Activated CD4-positive, alpha-beta T cell treated with anti-CD3 and anti-CD28 coated beads, Interleukin-2, Interleukin-6, amounts not matched to agents 100 ng/mL and 50 ng/mL, durations not matched to agents 16 hours and 8 hours (primary cell): ENCODE data around the gene DPP7.
A peak's percentile ranks its signal among the peaks of the same experiment; 100 is the strongest.

ENCODE experiments used
- DNase-seq: peaks from one replicate; pipeline ENCODE4 v3.0.0-alpha.2; 2020

The DPP7 gene

GRCh38 chr9:137085920-137086530 is 28.5 kb downstream of the DPP7 start:
- peak; percentile 53 for DNase-seq

GRCh38 chr9:137084526-137084925 is 30.0 kb downstream of the DPP7 start:
- no peak for DNase-seq

GRCh38 chr9:137083394-137084004 is 31.0 kb downstream of the DPP7 start:
- DNase-seq, result peak; percentile 32

GRCh38 chr9:137082925-137083290 is 31.6 kb downstream of the DPP7 start:
- DNase-seq, result no peak

GRCh38 chr9:137082222-137082924 is 32.2 kb downstream of the DPP7 start:
- no peak for DNase-seq

- DNase-seq, result no peak
Measured at GRCh38 chr9:137080260-137081122, 34.0 kb downstream of the DPP7 start.

- DNase-seq, result no peak
Measured at GRCh38 chr9:137079401-137079787, 35.1 kb downstream of the DPP7 start.

- no peak for DNase-seq
Measured at GRCh38 chr9:137078701-137079400, 35.7 kb downstream of the DPP7 start.

- peak; percentile 56 for DNase-seq
Measured at GRCh38 chr9:137077758-137078693, 36.5 kb downstream of the DPP7 start.

GRCh38 chr9:137077010-137077747 is 37.4 kb downstream of the DPP7 start, which contains the start of gene UAP1L1:
TSS of gene UAP1L1 (plus strand) at chr9:137077517. CDS start at chr9:137077533, 16 bp downstream.
- peak; percentile 68 for DNase-seq

- DNase-seq, result no peak
Measured at GRCh38 chr9:137076636-137077009, 37.9 kb downstream of the DPP7 start.

GRCh38 chr9:137075275-137075775 is 39.2 kb downstream of the DPP7 start:
- DNase-seq, result no peak

- no peak for DNase-seq
Measured at GRCh38 chr9:137074657-137075274, 39.8 kb downstream of the DPP7 start.

- no peak for DNase-seq
Measured at GRCh38 chr9:137073992-137074399, 40.5 kb downstream of the DPP7 start.

GRCh38 chr9:137071282-137071681 is 43.3 kb downstream of the DPP7 start:
- DNase-seq, result no peak

GRCh38 chr9:137070906-137071275 is 43.6 kb downstream of the DPP7 start:
- no peak for DNase-seq

GRCh38 chr9:137070201-137070905 is 44.2 kb downstream of the DPP7 start, which contains the start of gene SAPCD2:
TSS of gene SAPCD2 (minus strand) at chr9:137070557. CDS start at chr9:137070460, 97 bp downstream.
- peak; percentile 91 for DNase-seq

GRCh38 chr9:137069508-137070091 is 44.9 kb downstream of the DPP7 start:
- no peak for DNase-seq
